Measurements from ENCODE around the gene C2orf74.

The C2orf74 gene

GRCh38 chr2:61214171-61214570, 52.2 kb downstream of the C2orf74 start:
- no peak for DNase-seq (ENCODE audit: low spot score)
